RWPE2 (cell line): ENCODE data around the gene RTP2.

Experiments used
- ATAC-seq: fragments of 200-7000 bp; cut with Tn5 transposase; 3 replicates; pipeline ENCODE4 v1.9.1; 2021; ENCODE audit warnings: low read depth
- DNase-seq: peaks from one replicate; pipeline ENCODE4 v3.0.0-alpha.2; 2020; ENCODE audit warnings: low spot score
- H3K27ac ChIP-seq: fragments of 450-650 bp; 2 replicates; pipeline ENCODE4 v1.5.1; 2017; ENCODE audit warnings: mild to moderate bottlenecking; ENCODE audit not compliant: poor library complexity, severe bottlenecking
- H3K27me3 ChIP-seq: fragments of 250-450 bp; sonication (Bioruptor Pico); 2 replicates; pipeline ENCODE4 v1.5.1; 2021; ENCODE audit warnings: mild to moderate bottlenecking, moderate library complexity; ENCODE audit not compliant: insufficient read depth, poor library complexity, severe bottlenecking
- H3K36me3 ChIP-seq: fragments of 250-450 bp; sonication (Bioruptor Pico); 2 replicates; pipeline ENCODE4 v1.5.1; 2020; ENCODE audit warnings: low read depth, mild to moderate bottlenecking, moderate library complexity
- H3K4me1 ChIP-seq: fragments of 250-450 bp; sonication (Bioruptor Pico); 2 replicates; pipeline ENCODE4 v1.5.1; 2021; ENCODE audit warnings: mild to moderate bottlenecking, moderate library complexity; ENCODE audit not compliant: insufficient read depth, poor library complexity, severe bottlenecking
- H3K4me3 ChIP-seq: fragments of 250-450 bp; sonication (Bioruptor Pico); 2 replicates; pipeline ENCODE4 v1.5.1; 2021; ENCODE audit warnings: mild to moderate bottlenecking, moderate library complexity; ENCODE audit not compliant: severe bottlenecking
- H3K9me3 ChIP-seq: fragments of 250-450 bp; sonication (Bioruptor Pico); 2 replicates; pipeline ENCODE4 v1.5.1; 2021; ENCODE audit warnings: mild to moderate bottlenecking, moderate library complexity; ENCODE audit not compliant: severe bottlenecking
- CTCF ChIP-seq: fragments of 450-650 bp; IDR thresholded peaks from one replicate; pipeline ENCODE4 v1.5.1; 2017; ENCODE audit warnings: mild to moderate bottlenecking, moderate library complexity; ENCODE audit not compliant: poor library complexity, severe bottlenecking

The RTP2 gene

GRCh38 chr3:187677604-187678003 lies 24.8 kb downstream of the RTP2 start:
- Histone ChIP-seq H3K4me1 (no peaks in the 10 kb centered on the region), H3K4me3 (no peak overlapping the region), H3K27ac (no peak overlapping the region), H3K9me3 (no peaks in the 10 kb centered on the region), H3K27me3 (peaks cover 5% of the 10 kb centered on the region), H3K36me3 (no peaks in the 10 kb centered on the region)
- ATAC-seq (no peak), DNase-seq (no peak)
- TF ChIP-seq CTCF, result no peak

GRCh38 chr3:187673012-187673411 lies 29.3 kb downstream of the RTP2 start:
- no peaks in the 10 kb centered on the region for H3K4me1 ChIP-seq
- TF ChIP-seq CTCF, result no peak
- peaks cover 39% of the 10 kb centered on the region for H3K27me3 ChIP-seq
- H3K27ac ChIP-seq, result no peak overlapping the region
- no peak for ATAC-seq
- H3K4me3 ChIP-seq, result no peak overlapping the region
- no peak for DNase-seq
- H3K9me3 ChIP-seq, result no peaks in the 10 kb centered on the region
- H3K36me3 ChIP-seq, result no peaks in the 10 kb centered on the region

GRCh38 chr3:187669675-187670504 lies 32.5 kb downstream of the RTP2 start, which contains the start of gene SST:
TSS of gene SST (minus strand) at chr3:187670394. CDS start at chr3:187670291, 103 bp downstream.
- H3K4me1 ChIP-seq, result no peaks in the 10 kb centered on the region
- no peaks in the 10 kb centered on the region for H3K36me3 ChIP-seq
- no peak for TF ChIP-seq CTCF
- H3K27ac ChIP-seq, result no peak within 1 kb of the TSS
- no peak within 1 kb of the TSS for H3K4me3 ChIP-seq
- H3K9me3 ChIP-seq, result no peaks in the 10 kb centered on the region
- peaks cover 43% of the 10 kb centered on the region for H3K27me3 ChIP-seq
- no peak for DNase-seq
- peak; percentile 70; the same call in 1 of the 3 replicates for ATAC-seq

GRCh38 chr3:187667526-187667925 lies 34.8 kb downstream of the RTP2 start:
- Histone ChIP-seq H3K27me3 (peaks cover 39% of the 10 kb centered on the region), H3K4me3 (no peak overlapping the region), H3K36me3 (no peaks in the 10 kb centered on the region), H3K4me1 (no peaks in the 10 kb centered on the region), H3K9me3 (no peaks in the 10 kb centered on the region), H3K27ac (no peak overlapping the region)
- ATAC-seq (no peak), DNase-seq (no peak)
- TF ChIP-seq CTCF, result no peak
